Epithelial cell of esophagus (primary cell): ENCODE results near the gene NCEH1.

ENCODE experiments used
- DNase-seq: peaks from one replicate; pipeline ENCODE4 v3.0.0; 2010; ENCODE audit warnings: low read depth
- H3K4me3 ChIP-seq: 2 replicates; pipeline ENCODE4 v1.5.1; 2011; ENCODE audit warnings: mild to moderate bottlenecking, low read length, control low read depth
- TF ChIP-seq, protein P1 (sequence below): IDR thresholded peaks from 2 replicates; pipeline ENCODE4 v1.5.1; 2011; ENCODE audit warnings: low read depth, mild to moderate bottlenecking, low read length, control low read depth, inconsistent platforms; ENCODE audit not compliant: insufficient read depth; ENCODE audit errors: missing control alignments

The NCEH1 gene

GRCh38 chr3:172581757-172582166, 129.1 kb downstream of the NCEH1 start:
- TF ChIP-seq, protein P1, sequence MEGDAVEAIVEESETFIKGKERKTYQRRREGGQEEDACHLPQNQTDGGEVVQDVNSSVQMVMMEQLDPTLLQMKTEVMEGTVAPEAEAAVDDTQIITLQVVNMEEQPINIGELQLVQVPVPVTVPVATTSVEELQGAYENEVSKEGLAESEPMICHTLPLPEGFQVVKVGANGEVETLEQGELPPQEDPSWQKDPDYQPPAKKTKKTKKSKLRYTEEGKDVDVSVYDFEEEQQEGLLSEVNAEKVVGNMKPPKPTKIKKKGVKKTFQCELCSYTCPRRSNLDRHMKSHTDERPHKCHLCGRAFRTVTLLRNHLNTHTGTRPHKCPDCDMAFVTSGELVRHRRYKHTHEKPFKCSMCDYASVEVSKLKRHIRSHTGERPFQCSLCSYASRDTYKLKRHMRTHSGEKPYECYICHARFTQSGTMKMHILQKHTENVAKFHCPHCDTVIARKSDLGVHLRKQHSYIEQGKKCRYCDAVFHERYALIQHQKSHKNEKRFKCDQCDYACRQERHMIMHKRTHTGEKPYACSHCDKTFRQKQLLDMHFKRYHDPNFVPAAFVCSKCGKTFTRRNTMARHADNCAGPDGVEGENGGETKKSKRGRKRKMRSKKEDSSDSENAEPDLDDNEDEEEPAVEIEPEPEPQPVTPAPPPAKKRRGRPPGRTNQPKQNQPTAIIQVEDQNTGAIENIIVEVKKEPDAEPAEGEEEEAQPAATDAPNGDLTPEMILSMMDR, result no peak
- no peak overlapping the region for H3K4me3 ChIP-seq
- no peak for DNase-seq

- DNase-seq, result no peak
- H3K4me3 ChIP-seq, result no peak overlapping the region
- TF ChIP-seq, protein P1, result no peak
Observed at GRCh38 chr3:172580680-172581401, 130.0 kb downstream of the NCEH1 start.
